Measurements from ENCODE around the gene TMEM200A.

Gene TMEM200A

DNA sequence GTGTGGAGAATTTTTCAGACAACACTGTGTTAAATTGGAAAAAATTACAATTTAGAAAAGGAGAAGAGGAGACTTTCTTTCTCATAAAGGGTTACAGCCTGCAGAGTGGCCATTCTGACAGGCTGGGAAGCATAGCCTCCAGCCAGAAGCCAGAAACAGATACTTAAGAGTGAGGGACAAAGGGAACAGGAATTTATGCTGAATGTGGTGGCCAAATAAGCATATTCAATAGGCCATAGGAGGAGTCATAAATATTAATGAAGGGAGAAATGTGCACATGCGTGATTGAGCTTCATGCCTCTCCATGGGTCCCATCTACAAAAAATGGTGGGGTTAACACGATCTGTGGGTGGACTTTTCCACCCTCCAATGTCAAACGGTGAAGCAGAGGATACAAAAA, 13.4 kb downstream of the TMEM200A start:
- DNase-seq = no peak

DNA sequence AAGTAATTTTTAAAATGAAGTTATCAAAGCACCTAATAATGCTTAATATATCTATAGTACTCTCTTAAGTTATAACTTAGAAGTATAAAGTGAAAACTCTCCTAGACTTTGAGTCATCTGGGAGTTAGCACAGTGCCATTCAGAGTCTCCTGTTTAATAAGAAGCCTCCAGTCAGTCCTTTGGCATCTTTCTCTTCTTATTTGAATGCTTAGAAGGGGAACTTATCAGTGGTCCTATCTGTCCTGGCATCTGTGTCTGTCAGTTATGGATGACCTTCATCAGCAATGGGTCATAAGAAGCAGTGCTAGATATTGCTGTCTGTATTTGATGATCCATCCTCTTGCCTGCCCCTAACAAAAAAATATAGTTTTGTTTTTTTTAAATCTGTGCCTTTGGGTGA, 15.2 kb downstream of the TMEM200A start:
- DNase-seq = no peak

DNA sequence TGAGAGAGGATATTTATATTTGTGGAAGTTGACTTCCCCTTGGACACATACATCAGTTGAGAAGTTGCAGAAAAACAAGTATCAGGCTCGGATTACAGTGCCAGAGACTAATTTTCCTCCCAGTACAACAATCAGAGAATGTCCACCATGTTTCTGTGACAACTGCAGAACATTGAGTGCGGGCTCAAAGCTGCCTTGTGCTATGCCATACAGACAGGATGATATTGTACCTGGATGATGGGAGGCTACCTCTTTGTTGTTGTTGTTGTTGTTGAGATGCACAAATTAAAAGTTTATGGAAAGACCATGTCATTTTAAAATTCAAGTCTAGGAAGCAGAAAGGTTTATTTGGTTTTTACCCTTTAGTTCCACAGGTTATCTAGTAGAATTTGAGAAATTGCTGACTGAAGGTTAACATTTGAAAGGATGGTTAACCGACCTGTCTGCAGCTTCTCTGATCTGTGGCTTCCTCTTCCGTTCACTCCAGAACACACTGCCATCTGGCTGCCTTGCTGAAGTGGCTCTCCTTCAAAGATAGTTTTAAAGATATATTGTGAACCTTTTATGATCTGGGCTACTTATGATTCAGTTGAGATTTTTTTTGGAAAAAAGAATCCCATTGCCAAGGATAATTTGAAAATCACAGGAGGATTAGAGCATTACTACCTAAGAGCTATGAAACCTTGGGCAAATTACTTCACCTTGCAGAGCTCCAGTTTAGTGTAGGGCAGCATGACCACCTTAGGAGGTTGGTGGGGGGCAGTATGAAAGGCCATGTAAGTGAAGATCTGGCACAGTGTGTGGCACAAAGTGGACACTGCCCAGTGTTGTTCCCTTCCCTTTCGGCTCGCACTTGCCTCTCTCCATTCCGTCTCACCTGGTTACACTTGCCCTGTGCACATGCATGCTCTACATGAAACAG, 15.9 kb downstream of the TMEM200A start:
- no peak for DNase-seq

DNA sequence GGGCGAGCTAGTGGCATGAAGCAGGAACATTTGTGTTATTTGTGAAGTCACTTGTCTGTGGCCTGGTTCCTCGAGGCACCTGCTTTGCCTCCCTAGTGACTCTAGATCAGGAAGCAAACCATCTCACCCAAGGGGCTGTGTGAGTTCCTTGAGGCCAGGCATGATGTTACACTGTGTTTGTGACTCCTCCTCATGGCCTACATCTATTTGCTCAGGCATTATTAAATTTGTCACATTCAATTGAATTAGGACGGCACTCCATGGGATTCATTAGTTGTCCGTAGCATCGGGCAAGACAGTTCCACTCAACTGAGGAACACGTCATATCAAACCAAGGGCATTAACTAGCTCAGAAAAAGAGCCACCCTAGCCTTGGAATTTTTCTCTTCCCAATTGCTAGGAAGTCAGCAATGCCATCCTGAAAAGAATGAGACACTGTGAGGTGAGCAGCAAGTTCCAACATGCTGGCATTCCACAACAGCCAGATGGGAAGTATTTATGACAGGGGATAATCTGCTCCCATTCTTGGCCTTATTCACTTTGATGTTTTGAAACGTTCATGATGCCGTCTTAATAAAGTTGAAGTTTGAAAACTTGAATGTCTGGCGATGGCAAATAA, 17.2 kb downstream of the TMEM200A start:
- no peak for DNase-seq

DNA sequence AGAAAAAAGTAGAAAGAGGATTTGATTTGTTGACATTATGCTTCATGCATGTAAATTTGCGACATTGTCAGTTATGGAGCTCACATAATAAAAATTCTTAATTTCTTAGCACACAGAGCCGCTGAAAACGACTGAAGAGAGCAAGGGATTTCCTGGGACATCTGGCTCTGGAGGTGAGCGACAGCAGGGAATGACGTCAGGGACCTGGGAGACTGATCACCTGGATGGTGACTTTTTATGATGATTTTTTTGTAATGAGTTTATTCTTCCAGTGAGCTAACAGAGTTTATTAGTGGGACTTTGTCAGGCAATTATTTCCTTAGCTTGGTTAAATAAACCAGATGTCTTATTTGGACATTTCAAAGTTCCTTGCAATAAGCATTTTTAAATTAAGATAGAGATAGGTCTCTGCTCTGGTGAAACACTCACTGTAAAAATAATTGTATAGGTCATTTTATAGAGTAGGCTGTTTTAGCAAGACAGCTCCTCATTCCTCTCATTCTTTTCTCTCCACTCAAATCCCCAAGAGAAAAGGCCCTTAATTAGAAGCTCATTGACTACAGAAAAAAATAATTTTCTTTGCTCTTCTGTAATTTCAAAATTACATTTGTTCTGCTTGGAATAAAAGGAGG, 19.4 kb downstream of the TMEM200A start:
- DNase-seq = no peak

DNA sequence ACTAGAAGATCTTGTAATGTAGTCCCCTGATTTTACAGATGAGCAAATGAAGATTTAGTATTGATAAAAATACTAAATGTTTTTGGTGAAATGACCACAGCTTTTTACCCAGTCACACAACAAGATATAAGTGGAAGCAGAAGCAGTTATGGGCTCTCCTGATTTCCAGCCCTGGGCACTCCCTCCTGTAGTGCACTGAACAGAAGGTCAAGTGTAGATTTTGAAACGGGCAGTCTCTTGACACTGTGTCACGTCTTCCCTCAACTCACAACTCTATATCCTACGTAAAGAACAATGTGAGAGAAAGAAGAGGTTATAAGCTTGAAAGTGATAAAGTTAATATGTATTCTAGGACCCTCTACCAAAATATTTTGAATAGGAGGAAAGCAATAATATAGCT, 23.3 kb downstream of the TMEM200A start:
- no peak for DNase-seq

DNA sequence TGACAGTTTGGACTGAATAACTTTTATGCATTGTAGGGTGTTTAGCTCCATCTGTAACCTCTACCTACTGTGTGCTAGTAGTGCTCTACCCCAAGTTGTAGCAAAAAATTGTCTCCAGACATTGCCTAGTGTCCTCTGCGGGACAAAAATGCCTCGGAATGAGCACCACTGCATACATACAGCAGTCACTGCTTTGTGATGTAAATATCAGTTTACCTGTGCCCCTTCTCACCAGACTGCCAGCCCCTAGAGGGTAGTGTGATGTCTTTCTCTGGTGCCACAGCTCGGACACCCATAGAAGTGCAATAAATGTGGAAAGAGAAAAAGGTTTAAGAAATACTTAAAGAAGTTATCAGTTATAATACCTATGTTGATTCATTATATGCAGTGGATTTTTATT, 25.1 kb downstream of the TMEM200A start:
- DNase-seq = no peak

DNA sequence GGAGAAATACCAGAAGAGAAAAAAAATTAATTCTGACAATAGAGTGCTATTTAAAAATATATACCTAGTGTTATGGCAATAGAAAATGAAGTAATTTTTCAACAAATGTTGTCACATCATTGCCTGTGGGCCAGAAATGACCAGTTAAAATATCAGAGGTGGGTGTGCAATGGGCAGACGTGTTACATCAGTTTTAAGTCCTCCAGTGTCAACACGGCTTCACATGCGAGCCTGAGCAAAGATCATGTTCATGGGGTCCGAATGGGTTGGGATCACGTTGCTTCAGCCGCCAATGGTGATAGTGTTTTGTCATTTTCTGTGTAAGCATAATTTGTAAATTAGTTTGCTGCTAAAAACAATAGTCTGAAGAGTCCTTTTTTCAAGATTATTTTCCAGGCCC, 27.5 kb downstream of the TMEM200A start:
- no peak for DNase-seq

DNA sequence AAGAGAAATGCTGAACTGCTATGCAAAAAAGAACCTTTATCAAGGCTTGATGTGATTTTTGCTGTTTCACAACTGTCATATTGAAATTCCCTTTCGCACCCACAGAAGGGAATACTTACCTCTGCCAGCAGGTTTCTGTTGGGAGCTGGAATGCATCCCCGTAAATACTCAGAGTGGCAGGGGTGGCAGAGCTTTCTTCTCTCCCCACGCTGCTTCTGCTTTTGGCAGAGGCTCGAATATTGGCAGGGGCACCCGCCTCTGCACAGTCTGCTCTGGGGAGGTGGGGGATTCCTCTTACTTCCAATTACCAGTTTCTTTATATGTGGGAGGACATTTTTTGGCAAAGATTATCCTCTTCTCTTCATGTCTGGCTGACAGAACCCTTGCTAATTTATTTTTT, 28.4 kb downstream of the TMEM200A start:
- DNase-seq = no peak

DNA sequence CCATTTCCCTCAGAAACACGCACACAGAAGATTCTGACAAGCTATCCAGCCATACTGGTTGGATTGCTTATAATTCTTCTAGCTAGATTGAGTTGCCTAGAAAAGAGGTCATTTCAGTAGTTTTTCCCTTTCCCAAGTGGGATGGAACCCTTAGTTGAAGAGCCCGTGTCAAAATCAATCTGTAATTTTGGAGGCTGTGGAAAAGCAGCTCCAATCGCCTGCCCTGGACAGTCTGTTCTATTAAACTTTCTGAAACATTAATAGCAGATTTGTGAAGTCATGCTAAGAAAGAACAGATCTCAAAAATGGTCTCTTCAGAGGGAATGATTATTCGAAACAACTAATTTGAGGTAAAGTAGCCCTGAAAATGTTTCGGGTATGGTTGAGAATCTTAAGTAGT, 29.3 kb downstream of the TMEM200A start:
- no peak for DNase-seq

DNA sequence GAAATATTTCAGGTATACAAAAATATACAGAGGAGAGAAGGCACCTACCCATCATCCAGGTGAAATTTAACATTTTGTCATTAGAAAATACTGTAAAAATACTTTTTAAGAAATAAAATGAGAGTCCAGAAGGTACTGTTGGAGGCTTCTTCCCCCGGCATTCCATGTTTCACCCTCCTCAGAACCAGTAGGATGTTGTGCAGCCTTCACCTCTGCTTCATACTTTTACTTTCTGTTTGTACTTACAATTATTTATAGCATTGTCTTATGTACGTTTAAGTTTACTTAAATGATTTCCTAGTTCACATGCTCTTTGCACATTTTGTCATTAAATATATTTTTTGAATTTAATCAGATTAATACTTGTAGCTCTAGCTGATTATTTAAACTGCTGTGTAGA, 30.9 kb downstream of the TMEM200A start:
- no peak for DNase-seq

DNA sequence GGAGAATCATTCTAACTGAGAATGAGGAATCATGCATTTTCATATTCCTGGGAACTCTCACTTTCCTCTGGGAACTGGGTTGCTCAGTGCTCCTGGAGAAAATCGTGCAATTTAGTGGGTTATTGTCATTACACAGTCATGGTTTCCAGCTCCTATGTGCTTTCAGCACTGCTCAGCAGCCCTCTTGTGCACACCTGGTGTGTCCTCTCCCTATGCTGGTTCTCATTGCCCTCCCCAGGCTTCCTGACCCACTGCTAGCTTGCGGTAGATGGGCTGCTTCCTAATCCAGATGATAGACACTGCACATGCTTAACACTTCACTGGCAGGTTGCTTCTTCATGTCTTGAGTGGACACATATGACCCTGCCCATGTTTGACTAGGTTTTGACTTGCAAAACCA, 39.7 kb downstream of the TMEM200A start:
- DNase-seq = no peak

DNA sequence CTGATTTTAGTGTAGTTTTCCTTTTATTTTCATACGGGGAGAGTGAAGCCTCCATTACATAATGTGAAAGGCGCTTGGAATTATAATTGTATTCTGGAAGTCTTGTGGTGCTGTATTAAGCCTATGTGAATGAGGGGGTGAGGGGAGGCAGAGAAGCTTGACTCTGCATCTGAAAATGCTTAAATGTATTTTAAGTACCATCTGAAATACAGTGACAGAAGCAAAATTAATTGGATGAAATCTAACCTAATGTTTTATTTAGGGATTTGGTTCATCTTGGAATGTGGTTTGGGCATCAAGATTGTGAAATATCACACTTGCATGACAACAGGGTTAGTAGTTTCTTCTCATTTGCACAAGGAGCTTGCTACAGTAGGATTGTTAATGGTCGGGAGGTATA, 41.2 kb downstream of the TMEM200A start:
- no peak for DNase-seq

DNA sequence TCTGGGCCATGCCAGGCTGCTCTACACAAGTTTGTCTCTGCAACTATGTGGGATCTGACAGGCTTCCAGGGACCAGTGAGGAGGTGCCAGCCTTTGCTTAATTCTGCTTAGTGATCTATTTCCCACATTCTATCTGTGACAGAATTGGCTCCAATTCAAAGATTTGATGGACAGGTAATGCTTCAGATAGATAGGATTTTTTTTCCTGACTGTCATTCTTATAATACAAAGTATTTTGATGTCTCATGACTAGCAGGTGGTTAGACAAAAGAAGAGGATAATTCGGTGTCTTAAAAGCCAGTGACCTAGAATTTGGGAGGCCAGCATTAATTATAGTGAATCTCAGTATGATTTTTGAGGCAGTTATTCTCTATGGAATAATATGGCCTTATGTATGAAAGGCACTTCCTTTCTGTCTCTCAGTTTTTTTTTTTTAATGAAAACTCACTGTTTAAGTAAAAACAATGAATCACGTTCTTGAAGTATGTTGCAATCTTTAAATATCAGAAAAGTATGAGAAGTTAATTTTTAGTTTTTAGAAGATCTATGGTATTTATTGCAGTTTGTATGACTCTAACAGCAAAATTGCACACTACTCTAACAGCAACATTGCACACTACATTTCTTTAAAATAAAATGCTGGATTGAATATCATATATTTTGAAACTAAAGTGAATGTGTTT, 43.7 kb downstream of the TMEM200A start:
- no peak for DNase-seq

DNA sequence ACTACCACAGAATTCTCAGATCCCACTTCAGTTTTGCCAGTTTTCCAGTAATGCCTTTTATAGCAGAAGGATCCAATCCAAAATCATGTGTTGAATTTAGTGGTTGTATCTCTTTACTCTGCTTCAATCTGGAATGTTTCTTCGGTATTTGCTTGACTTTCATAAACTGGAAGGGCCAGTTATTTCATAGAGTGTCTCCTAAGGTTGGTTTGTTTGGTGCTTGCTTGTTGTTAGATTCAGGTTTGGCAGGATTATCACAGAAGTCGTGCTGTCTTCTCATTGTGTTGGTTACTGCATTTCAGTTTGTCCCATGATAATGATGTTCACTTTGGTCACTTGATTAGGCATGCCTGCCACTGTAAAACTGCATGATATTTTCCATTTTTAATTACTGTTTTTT, 45.7 kb downstream of the TMEM200A start:
- DNase-seq = no peak

DNA sequence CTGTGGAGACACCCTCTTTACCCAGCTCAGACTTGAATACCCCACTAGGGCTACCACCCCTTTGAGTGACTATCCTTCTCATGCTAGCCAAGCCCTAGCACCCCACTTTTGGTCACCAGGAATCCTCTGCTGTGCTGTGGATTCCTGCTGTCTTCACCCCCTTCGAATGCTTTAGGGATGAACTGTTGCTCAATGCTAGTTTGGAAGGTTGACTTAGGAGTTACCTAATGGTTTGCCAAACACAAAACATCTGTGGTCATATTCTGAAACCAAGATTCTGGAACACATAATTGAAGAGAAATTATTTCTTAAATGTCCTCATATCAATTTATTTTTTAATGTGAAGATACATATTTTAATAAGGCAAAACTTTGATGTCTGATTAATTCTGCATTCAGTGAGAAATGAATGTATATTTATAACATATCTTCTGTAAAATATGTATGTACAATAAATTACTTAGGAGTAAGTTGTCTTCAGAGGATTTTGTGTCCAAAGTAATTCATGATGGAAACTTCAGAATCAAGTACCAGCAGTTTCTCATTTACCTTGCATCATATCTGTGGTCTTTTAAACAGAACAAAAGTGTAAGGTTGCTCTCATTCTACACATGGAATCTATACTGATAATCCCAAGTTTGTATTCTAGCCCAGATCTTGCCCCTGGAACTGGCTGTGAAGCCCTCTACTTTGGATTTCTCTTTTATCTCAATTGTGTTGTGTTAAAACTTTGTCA, 46.9 kb downstream of the TMEM200A start:
- no peak for DNase-seq

DNA sequence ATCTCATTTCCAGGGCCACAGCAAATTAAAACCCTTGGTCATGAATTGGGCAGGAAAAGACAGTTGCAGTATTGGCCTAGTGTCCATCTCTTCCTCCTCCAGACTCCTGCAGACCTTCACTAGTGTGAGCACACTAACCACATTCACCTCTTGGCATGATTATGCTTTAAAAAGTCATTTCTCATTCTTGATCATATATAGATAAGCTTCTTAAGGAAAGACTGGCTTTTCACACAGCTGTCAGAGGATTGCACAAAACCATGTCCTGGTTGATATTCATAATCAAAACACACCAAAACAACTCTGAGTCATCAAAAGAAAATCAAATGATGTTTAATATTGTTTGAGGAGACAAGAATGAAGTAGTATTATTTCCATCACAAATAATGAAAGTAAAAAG, 52.1 kb downstream of the TMEM200A start:
- no peak for DNase-seq

DNA sequence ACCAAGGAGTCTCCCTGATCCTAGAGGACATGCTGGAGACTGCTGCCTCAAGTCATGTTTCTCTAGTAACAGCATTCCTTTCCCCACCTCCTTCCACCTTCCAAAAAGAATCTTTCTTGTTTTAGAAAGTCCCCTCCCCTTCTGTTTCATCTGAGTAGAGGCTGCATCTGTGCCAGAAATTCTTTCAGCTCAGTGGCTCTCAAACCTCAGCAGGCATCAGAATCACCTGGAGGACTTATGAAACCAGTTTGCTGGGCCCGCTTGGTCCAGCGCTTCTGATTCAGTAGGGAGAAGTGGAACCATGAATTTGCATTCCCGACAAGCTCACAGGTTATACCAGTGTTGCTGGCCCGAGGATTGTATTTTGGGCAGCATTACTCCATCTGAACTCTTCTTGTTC, 55.1 kb downstream of the TMEM200A start:
- DNase-seq = no peak

DNA sequence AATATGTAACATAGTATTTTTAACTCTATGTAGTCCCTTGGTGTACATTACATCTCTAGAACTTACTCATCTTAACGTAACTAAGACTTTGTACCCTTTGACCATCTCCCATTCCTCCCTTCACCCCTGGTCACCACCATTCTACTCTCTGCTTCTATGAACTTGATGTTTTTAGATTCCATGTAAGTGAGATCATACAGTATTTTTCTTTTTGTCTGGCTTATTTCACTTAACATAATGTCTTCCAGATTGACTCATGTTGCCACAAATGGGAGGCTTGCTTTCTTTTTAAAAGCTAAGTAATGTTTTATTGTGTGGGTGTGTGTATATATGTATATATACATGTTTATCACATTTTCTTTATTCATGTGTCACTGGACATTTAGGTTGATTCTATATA, 55.8 kb downstream of the TMEM200A start:
- DNase-seq = no peak

DNA sequence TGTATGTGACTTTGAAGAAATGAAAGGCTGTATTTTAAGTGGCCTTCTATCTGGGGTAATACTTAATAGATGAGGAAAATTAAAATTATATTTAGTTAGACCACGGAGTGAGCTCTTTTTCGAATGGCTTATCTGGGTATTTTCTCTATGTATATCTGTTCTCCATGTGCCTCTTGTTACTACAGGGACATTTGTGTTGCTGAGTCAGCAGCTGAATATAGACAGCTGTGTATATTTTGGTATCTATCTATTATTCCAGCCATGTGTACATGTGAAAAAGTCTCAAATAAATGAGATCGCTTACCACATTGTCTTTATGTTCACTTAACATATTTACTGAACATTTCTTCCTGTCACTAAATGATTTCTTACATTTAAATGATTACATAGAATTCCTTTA, 57.2 kb downstream of the TMEM200A start:
- no peak for DNase-seq

DNA sequence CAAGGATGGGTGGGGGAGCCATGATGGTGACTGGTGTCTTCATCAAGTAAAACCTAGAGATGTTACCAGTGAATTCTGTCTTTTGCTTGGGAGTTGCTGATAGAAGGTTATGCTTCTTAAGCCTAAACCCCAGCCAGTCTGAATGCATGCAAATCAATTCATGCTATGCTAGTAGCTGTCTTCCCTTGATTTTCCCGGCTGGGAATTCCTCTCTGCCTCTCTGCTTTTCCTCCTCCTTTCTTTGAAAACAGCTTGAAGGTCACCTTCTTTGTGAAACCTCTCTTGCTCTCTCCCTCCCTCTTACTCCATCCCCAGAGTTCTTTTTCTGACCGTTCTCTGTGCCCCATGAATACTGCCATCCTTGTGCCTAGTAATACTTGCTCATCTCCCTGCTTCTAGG, 58.9 kb downstream of the TMEM200A start:
- no peak for DNase-seq

DNA sequence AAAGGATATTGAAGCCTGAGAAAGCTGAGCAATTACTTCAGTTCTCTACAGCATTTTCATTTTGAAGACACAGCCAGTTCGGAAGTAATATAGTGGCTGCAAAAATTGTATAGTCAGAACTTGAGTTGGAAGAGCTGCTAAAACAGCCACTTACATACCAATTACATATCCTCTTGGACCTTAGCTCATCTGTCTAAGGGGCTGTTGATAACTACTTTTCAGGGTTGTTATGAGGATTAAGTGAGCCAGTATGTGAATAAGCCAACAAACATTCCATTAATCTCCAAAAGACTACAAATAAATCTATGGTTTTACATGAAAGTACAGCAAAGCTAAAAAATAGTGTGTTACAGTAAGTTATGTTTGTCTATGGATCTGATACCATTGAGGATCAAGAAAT, 59.7 kb downstream of the TMEM200A start:
- DNase-seq = no peak
